Heart left ventricle (tissue), 13 donors: Measurements from ENCODE around the gene SMIM44.

Source experiments
- CTCF ChIP-seq, 12 donors: fragments of 200-600 bp; sonication (generic) in 4 of 12; IDR thresholded peaks; one replicate each; pipeline versions ENCODE4 v1.5.0 to v1.8.0; 2018 to 2022; ENCODE audit warnings: antibody characterized with exemption in 12 of 12, mild to moderate bottlenecking in 5 of 12
- POLR2A ChIP-seq, 2 donors: fragments of 450-650 bp; IDR thresholded peaks; one replicate each; pipeline ENCODE4 v1.6.1; 2017; ENCODE audit warnings: antibody characterized with exemption in 2 of 2, mild to moderate bottlenecking in 2 of 2, moderate library complexity in 2 of 2
- donor health status: ischemic (EF 13 %, LVEDD 7.1; RV severe dilation, severe dysfunction).
- donor health status: DM: no; HTN: yes; CAD: no.
- donor health status: DM: no; HTN: no; CAD: no.
- donor health status: ischemic (EF 25% LVEDD 6.9; RV normal size, moderate dysfunction).
- donor health status: ischemic (EF 25% LVEDD 5.7; RV mildly dilated, moderate dysfunction).
- donor health status: ischemic (EF 35%, LVEDD 5.7; RV mildly dilated, moderate dysfunction).
- donor health status: nonischemic (EF 11% LVEDD 7.7; RV severe dilation, severe dysfunction).
- donor health status: DM: yes; HTN: yes; CAD: no.
- donor health status: PGD.
- donor health status: ischemic (EF 29% LVEDD 5.4; RV normal size, mild dysfunction).
- donor health status: nonischemic (EF 23%, LVEDD 6.1; RV moderate dilation, normal function).

GRCh38 chr19:3528080-3528479 is 44.8 kb upstream of the SMIM44 start:
- no peak for TF ChIP-seq POLR2A (IDR thresholded peaks at IDR 0.05)
- TF ChIP-seq CTCF (IDR thresholded peaks at IDR 0.05), result no peak
